Muscle layer of colon (tissue), 2 donors: ENCODE measurements around the gene S1PR4.
"Not testable (repeated sequence)": the region's sequence is repeated elsewhere in the genome, so short reads cannot be mapped to it uniquely, and the experiment has no call there.

Experiments used
- H3K27ac ChIP-seq: one replicate; pipeline ENCODE4 v1.7.0; 2013; ENCODE audit warnings: low read depth, mild to moderate bottlenecking, low read length, moderate library complexity
- H3K27me3 ChIP-seq, 2 donors: one replicate each; pipeline ENCODE4 v1.7.0; 2013; ENCODE audit warnings: low read length in 2 of 2, mild to moderate bottlenecking in 2 of 2; ENCODE audit not compliant: insufficient read depth in 2 of 2, control insufficient read depth in 1 of 2
- H3K36me3 ChIP-seq: one replicate; pipeline ENCODE4 v1.7.0; 2013; ENCODE audit warnings: mild to moderate bottlenecking, low read length; ENCODE audit not compliant: insufficient read depth
- H3K4me1 ChIP-seq: one replicate; pipeline ENCODE4 v1.7.0; 2013; ENCODE audit warnings: mild to moderate bottlenecking, low read length; ENCODE audit not compliant: insufficient read depth
- H3K4me3 ChIP-seq, 2 donors: one replicate each; pipeline ENCODE4 v1.7.0; 2013; ENCODE audit warnings: low read length in 2 of 2, low read depth in 1 of 2, mild to moderate bottlenecking in 1 of 2, moderate library complexity in 1 of 2
- H3K9ac ChIP-seq: one replicate; pipeline ENCODE4 v1.7.0; 2013; ENCODE audit warnings: low read length
- H3K9me3 ChIP-seq: one replicate; pipeline ENCODE4 v1.7.0; 2013; ENCODE audit warnings: mild to moderate bottlenecking, low read length
- donor health status: abdominal sarcoma.
- donor health status: Adenocarcinoma of cecum.

The S1PR4 gene

GRCh38 chr19:3193256-3194105, 14.9 kb downstream of the S1PR4 start:
- H3K4me3 ChIP-seq, result no peak overlapping the region
- no peak overlapping the region for H3K9ac ChIP-seq
- no peaks in the 10 kb centered on the region for H3K36me3 ChIP-seq

GRCh38 chr19:3194106-3195087, 15.8 kb downstream of the S1PR4 start:
- Histone ChIP-seq H3K9ac (no peak overlapping the region), H3K27me3 (no peaks in the 10 kb centered on the region), H3K9me3 (no peaks in the 10 kb centered on the region), H3K36me3 (no peaks in the 10 kb centered on the region), H3K27ac (no peak overlapping the region), H3K4me3 (no peak overlapping the region), H3K4me1 (no peaks in the 10 kb centered on the region)

More at GRCh38 chr19:3193256-3194105, 14.9 kb downstream of the S1PR4 start:
- no peaks in the 10 kb centered on the region for H3K27me3 ChIP-seq
- H3K27ac ChIP-seq, result no peak overlapping the region
- H3K4me1 ChIP-seq, result no peaks in the 10 kb centered on the region
- no peaks in the 10 kb centered on the region for H3K9me3 ChIP-seq

DNA sequence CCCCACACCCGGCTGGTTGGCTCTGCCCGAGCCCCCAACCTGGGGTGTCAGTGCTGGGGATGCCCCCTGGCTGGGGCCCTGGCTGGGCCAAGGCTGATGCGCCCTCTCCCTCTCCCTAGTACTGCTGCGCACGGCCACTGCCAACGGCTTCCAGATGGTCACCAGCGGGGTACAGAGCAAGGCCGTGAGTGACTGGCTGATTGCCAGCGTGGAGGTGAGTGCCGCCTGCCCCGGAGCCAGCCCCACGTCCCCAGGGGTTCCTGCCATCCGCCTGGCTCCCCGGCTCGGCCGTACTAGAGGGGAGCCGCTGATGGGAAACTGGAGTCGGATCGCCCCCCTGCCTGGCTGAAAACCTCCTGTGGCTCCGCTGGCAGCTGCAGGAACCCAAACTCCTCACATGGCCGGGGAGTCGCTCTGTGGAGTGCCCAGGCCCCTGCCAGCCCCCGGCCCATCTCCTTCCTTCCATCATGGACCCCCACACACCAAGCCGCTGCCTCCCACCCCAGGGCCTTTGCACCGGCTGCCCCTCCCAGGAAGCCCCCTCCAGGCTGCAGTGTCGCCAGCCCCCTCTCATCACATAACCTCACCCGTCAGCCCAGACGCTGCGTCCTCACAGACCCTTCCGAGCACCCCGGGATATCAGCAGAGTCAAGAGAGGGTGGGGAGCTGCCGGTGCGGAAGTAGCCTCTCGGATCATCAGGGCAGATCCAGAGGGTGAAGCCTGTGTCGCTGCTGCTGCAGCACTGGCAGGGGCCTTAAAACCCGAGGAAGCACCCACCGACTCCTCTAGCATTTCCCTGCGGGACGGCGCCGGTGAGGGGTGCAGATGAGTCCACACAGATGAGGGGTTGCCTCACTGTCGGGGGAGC, 17.7 kb downstream of the S1PR4 start:
- no peak overlapping the region for H3K27ac ChIP-seq
- no peaks in the 10 kb centered on the region for H3K9me3 ChIP-seq
- H3K27me3 ChIP-seq, result no peaks in the 10 kb centered on the region
- no peak overlapping the region for H3K9ac ChIP-seq
- H3K4me3 ChIP-seq, result no peak overlapping the region
- H3K4me1 ChIP-seq, result no peaks in the 10 kb centered on the region
- no peaks in the 10 kb centered on the region for H3K36me3 ChIP-seq

GRCh38 chr19:3196933-3197205, 18.3 kb downstream of the S1PR4 start:
- Histone ChIP-seq H3K27ac (no peak overlapping the region), H3K9me3 (no peaks in the 10 kb centered on the region), H3K27me3 (no peaks in the 10 kb centered on the region), H3K9ac (no peak overlapping the region), H3K4me3 (no peak overlapping the region), H3K36me3 (no peaks in the 10 kb centered on the region), H3K4me1 (no peaks in the 10 kb centered on the region)

GRCh38 chr19:3198901-3199700, 20.5 kb downstream of the S1PR4 start:
- no peaks in the 10 kb centered on the region for H3K9me3 ChIP-seq
- H3K27ac ChIP-seq, result no peak overlapping the region
- H3K4me1 ChIP-seq, result no peaks in the 10 kb centered on the region
- H3K36me3 ChIP-seq, result no peaks in the 10 kb centered on the region
- no peaks in the 10 kb centered on the region for H3K27me3 ChIP-seq
- no peak overlapping the region for H3K9ac ChIP-seq
- no peak overlapping the region for H3K4me3 ChIP-seq

- Histone ChIP-seq H3K9me3 (no peaks in the 10 kb centered on the region), H3K4me1 (no peaks in the 10 kb centered on the region), H3K36me3 (no peaks in the 10 kb centered on the region), H3K4me3 (no peak overlapping the region), H3K27ac (no peak overlapping the region), H3K9ac (no peak overlapping the region), H3K27me3 (no peaks in the 10 kb centered on the region)
Observed at GRCh38 chr19:3201072-3201700, 22.6 kb downstream of the S1PR4 start.

- Histone ChIP-seq H3K36me3 (peaks cover 2% of the 10 kb centered on the region), H3K4me1 (no peaks in the 10 kb centered on the region), H3K27ac (no peak overlapping the region), H3K9ac (no peak overlapping the region), H3K9me3 (no peaks in the 10 kb centered on the region), H3K4me3 (no peak overlapping the region), H3K27me3 (no peaks in the 10 kb centered on the region)
Observed at GRCh38 chr19:3201911-3202310, 23.3 kb downstream of the S1PR4 start.

GRCh38 chr19:3202346-3202745, 23.8 kb downstream of the S1PR4 start:
- Histone ChIP-seq H3K4me1 (no peaks in the 10 kb centered on the region), H3K9me3 (no peaks in the 10 kb centered on the region), H3K4me3 (no peak overlapping the region), H3K27me3 (no peaks in the 10 kb centered on the region), H3K27ac (no peak overlapping the region), H3K9ac (no peak overlapping the region), H3K36me3 (peaks cover 6% of the 10 kb centered on the region)

DNA sequence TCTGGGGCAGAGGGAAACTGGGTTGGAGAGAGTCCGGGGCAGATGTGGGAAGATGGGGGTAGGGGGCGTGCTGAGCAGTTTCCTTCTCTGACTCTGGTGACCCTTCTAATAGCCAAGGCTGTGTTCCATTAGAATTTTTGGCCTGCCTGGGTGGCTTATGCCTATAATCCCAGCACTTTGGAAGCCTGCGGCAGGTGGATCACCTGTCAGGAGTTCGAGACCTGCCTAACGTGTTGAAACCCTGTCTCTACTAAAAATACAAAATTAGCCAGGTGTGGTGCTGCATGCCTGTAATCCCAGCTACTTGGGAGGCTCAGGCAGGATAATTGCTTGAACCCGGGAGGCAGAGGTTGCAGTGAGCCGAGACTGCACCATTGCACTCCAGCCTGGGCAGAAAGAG, 24.3 kb downstream of the S1PR4 start:
- not testable (repeated sequence) for H3K9ac ChIP-seq, H3K9me3 ChIP-seq, H3K36me3 ChIP-seq

DNA sequence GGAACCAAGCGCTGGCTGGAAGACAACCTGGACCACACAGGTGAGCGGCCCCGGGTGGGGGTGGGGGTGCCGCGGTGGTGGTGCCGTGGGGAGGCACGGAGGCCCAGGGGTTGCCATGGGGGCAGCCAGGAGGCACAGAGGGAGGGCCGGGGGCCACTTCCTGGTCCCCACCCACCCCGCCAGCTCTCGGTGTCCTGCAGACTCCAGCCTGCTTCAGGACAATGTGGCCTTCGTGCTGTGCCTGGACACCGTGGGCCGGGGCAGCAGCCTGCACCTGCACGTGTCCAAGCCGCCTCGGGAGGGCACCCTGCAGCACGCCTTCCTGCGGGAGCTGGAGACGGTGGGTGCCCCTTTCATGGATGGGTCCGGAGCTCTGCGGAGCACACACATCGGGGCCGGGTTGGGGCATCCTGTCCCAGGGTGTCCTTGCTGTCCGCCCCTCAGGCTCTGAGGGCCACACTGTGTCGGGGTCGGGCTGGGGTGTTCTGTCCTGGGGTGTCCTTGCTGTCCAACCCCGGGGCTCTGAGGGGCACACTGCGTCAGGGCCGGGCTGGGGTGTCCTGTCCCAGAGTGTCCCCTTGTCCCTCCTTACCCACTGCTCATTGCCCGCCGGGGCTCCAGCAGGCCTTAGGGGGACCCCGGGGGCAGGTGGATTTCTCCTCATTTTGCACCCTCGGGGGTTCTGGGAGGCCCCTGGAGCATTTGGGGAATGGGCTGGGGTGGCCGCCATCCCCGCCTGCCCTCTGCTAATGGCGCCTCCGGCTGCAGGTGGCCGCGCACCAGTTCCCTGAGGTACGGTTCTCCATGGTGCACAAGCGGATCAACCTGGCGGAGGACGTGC, 25.5 kb downstream of the S1PR4 start:
- Histone ChIP-seq H3K27ac (no peak overlapping the region), H3K9me3 (no peaks in the 10 kb centered on the region), H3K9ac (no peak overlapping the region), H3K4me1 (no peaks in the 10 kb centered on the region), H3K36me3 (peaks cover 9% of the 10 kb centered on the region), H3K27me3 (no peaks in the 10 kb centered on the region), H3K4me3 (no peak overlapping the region)

More for the DNA sequence above, 24.3 kb downstream of the S1PR4 start:
- H3K4me1 ChIP-seq, H3K4me3 ChIP-seq, H3K27me3 ChIP-seq, H3K27ac ChIP-seq: not testable (repeated sequence)
